HepG2 (cell line): ENCODE data around the gene STX10. TPM values are rescaled to one million over a fixed set of nuclear protein-coding genes. Genes with fewer than 3 reads are reported as not detected.

ENCODE experiments used
- IRF2 ChIP-seq: IDR thresholded peaks from 2 replicates; pipeline ENCODE4 v1.6.1; 2018; ENCODE audit warnings: missing genetic modification reagents, missing compliant biosample characterization
- REST ChIP-seq, 2 experiments: IDR thresholded peaks; 2 replicates each; pipeline ENCODE4 v1.6.1; 2011 to 2012; ENCODE audit warnings: low read length in 2 of 2, borderline replicate concordance in 1 of 2, low read depth in 1 of 2, mild to moderate bottlenecking in 1 of 2, moderate library complexity in 1 of 2
- RNF2 ChIP-seq: fragments of 450-650 bp; conservative IDR thresholded peaks from 2 replicates; pipeline ENCODE4 v1.6.1; 2016; ENCODE audit warnings: low read depth
- RNF219 ChIP-seq: sonication (generic); formaldehyde crosslinking; IDR thresholded peaks from 2 replicates; pipeline ENCODE4 v1.5.0; 2020; ENCODE audit warnings: mild to moderate bottlenecking, missing genetic modification reagents
- SIX4 ChIP-seq: sonication (generic); formaldehyde crosslinking; IDR thresholded peaks from 2 replicates; pipeline ENCODE4 v1.4.0; 2020; ENCODE audit warnings: missing genetic modification reagents
- SMARCE1 ChIP-seq: fragments of 450-650 bp; IDR thresholded peaks from 2 replicates; pipeline ENCODE4 v1.6.1; 2017; ENCODE audit warnings: borderline replicate concordance
- SRSF9 ChIP-seq: fragments of 200-400 bp; formaldehyde crosslinking; IDR thresholded peaks from 2 replicates; pipeline ENCODE4 v1.6.1; 2018; ENCODE audit warnings: borderline replicate concordance, mild to moderate bottlenecking, low read depth, low read length; ENCODE audit not compliant: insufficient read depth, poor library complexity, severe bottlenecking
- TAF1 ChIP-seq: sonication (generic); formaldehyde crosslinking; IDR thresholded peaks from 2 replicates; pipeline ENCODE4 v1.4.0; 2020; ENCODE audit warnings: missing genetic modification reagents
- ZNF350 ChIP-seq: sonication (generic); formaldehyde crosslinking; IDR thresholded peaks from 2 replicates; pipeline ENCODE4 v1.4.0; 2020; ENCODE audit warnings: mild to moderate bottlenecking, low read depth, missing genetic modification reagents, borderline replicate concordance
- ZNF451 ChIP-seq: sonication (generic); formaldehyde crosslinking; IDR thresholded peaks from 2 replicates; pipeline ENCODE4 v1.5.0; 2020; ENCODE audit warnings: mild to moderate bottlenecking, missing genetic modification reagents
- ZNF878 ChIP-seq: sonication (generic); formaldehyde crosslinking; IDR thresholded peaks from 2 replicates; pipeline ENCODE4 v1.8.1; 2023; ENCODE audit warnings: mild to moderate bottlenecking, missing genetic modification reagents, moderate library complexity
- ZSCAN20 ChIP-seq: sonication (generic); formaldehyde crosslinking; IDR thresholded peaks from 2 replicates; pipeline ENCODE4 v1.4.0; 2020; ENCODE audit warnings: missing genetic modification reagents, mild to moderate bottlenecking, borderline replicate concordance
- polyA plus RNA-seq, 8 experiments: library from polyadenylated mRNA; depleted of rRNA in 3 of 8; stranded (reverse) in 7 of 8; unstranded in 1 of 8; fragments of >200 nt; fragmentation: Illumina TruSeq in 4 of 8; extraction: Trizol in 4 of 8; gene quantifications; 2 replicates each; pipeline versions ENCODE4 v1.2.1 to v1.2.3, GENCODE V29; 2011 to 2016; ENCODE audit warnings: low read depth in 4 of 8, missing spikeins in 1 of 8, mixed read lengths in 1 of 8; ENCODE audit not compliant: insufficient read depth in 1 of 8
- total RNA-seq, 5 experiments: library from RNA; depleted of rRNA; stranded (reverse); fragments of >200 nt; fragmentation: Illumina TruSeq; extraction: Trizol; gene quantifications; 2 replicates each; pipeline ENCODE4 v1.2.3, GENCODE V29; 2016; ENCODE audit warnings: low read depth in 1 of 5
- TF ChIP-seq, protein P1 (sequence below), 2 experiments: sonication (generic) in 1 of 2; formaldehyde crosslinking in 1 of 2; IDR thresholded peaks; 2 replicates each; pipeline versions ENCODE4 v1.6.1 to v1.9.0; 2014 to 2022; ENCODE audit warnings: antibody characterized with exemption in 1 of 2, borderline replicate concordance in 1 of 2, inconsistent platforms in 1 of 2, low read depth in 1 of 2, missing genetic modification reagents in 1 of 2
- TF ChIP-seq, protein P2 (sequence below): sonication (generic); formaldehyde crosslinking; IDR thresholded peaks from 2 replicates; pipeline ENCODE4 v1.4.0; 2020; ENCODE audit warnings: missing genetic modification reagents

The STX10 gene
- total and polyA plus RNA-seq, 2 of the 13 experiments (the other 11 are each of a cell fraction or from before 2014, with no cell fraction given), result 47.9 to 66.4 TPM

DNA sequence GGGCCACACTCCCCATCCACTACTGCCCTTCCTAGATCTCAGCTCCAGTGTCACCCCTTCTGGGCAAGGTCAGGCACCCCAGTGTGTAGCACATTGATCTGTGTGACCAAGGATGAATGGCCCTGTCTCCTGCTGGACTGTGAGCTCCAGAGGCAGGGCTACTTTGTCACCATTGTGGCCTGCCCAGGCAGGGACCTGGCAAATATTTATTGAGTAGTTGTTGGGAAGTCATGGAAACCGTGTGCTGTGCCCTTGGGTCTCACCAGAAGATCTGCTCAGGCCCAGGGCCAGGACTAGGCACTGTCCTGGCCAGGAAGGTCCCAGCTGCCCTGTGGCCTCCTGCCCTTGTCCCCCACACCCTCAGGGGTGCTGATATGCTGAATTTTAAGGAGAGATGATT is 21.6 kb downstream of the STX10 start (continued):
- no peak for TF ChIP-seq RNF219 (CRISPR knock-in tag)
- no peak for TF ChIP-seq SMARCE1
- TF ChIP-seq ZSCAN20 (CRISPR knock-in tag), result no peak
- TF ChIP-seq RNF2, result no peak
- peak; percentile 78 for TF ChIP-seq IRF2 (CRISPR knock-in tag)
- 0 out of 2 replicates have a peak, but pooled peaks have one; percentile 40 for TF ChIP-seq ZNF451 (CRISPR knock-in tag)
- TF ChIP-seq SRSF9, result no peak
- TF ChIP-seq TAF1 (CRISPR knock-in tag), result no peak
- TF ChIP-seq ZNF350 (CRISPR knock-in tag), result no peak; the same call in 1 of the 2 replicates
- no peak for TF ChIP-seq ZNF878
- TF ChIP-seq REST (IDR thresholded peaks at IDR 0.05; ENCODE audit: borderline replicate concordance in 1 of 2, low read depth in 1 of 2, low read length in 2 of 2), result no peak
- TF ChIP-seq, protein P1, sequence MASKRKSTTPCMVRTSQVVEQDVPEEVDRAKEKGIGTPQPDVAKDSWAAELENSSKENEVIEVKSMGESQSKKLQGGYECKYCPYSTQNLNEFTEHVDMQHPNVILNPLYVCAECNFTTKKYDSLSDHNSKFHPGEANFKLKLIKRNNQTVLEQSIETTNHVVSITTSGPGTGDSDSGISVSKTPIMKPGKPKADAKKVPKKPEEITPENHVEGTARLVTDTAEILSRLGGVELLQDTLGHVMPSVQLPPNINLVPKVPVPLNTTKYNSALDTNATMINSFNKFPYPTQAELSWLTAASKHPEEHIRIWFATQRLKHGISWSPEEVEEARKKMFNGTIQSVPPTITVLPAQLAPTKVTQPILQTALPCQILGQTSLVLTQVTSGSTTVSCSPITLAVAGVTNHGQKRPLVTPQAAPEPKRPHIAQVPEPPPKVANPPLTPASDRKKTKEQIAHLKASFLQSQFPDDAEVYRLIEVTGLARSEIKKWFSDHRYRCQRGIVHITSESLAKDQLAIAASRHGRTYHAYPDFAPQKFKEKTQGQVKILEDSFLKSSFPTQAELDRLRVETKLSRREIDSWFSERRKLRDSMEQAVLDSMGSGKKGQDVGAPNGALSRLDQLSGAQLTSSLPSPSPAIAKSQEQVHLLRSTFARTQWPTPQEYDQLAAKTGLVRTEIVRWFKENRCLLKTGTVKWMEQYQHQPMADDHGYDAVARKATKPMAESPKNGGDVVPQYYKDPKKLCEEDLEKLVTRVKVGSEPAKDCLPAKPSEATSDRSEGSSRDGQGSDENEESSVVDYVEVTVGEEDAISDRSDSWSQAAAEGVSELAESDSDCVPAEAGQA (IDR thresholded peaks at IDR 0.05; ENCODE audit: low read depth), result no peak
- TF ChIP-seq, protein P1 (CRISPR knock-in tag; IDR thresholded peaks at IDR 0.05; ENCODE audit: borderline replicate concordance), result no peak
- TF ChIP-seq SIX4 (CRISPR knock-in tag), result peak; percentile 15; the same call in 1 of the 2 replicates
- TF ChIP-seq, protein P2, sequence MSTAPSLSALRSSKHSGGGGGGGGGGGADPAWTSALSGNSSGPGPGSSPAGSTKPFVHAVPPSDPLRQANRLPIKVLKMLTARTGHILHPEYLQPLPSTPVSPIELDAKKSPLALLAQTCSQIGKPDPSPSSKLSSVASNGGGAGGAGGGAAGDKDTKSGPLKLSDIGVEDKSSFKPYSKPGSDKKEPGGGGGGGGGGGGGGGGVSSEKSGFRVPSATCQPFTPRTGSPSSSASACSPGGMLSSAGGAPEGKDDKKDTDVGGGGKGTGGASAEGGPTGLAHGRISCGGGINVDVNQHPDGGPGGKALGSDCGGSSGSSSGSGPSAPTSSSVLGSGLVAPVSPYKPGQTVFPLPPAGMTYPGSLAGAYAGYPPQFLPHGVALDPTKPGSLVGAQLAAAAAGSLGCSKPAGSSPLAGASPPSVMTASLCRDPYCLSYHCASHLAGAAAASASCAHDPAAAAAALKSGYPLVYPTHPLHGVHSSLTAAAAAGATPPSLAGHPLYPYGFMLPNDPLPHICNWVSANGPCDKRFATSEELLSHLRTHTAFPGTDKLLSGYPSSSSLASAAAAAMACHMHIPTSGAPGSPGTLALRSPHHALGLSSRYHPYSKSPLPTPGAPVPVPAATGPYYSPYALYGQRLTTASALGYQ (CRISPR knock-in tag), result no peak
